Ovary (tissue), 3 donors: ENCODE measurements around the gene MMP25.

Experiments used
- CTCF ChIP-seq, 3 donors: fragments of 450-650 bp in 2 of 3; fragments of 200-600 bp in 1 of 3; IDR thresholded peaks; one replicate each; pipeline versions ENCODE4 v1.5.1 to v1.8.0; 2016 to 2022; ENCODE audit warnings: antibody characterized with exemption in 3 of 3, mild to moderate bottlenecking in 1 of 3
- EP300 ChIP-seq: sonication (generic); formaldehyde crosslinking; IDR thresholded peaks from one replicate; pipeline ENCODE4 v1.6.1; 2017; ENCODE audit warnings: antibody characterized with exemption
- POLR2A ChIP-seq: fragments of 450-650 bp; IDR thresholded peaks from one replicate; pipeline ENCODE4 v1.6.1; 2017; ENCODE audit warnings: antibody characterized with exemption, mild to moderate bottlenecking, moderate library complexity
- donor health status: DM: no; HTN: no; CAD: no.

GRCh38 chr16:3013491-3013951 is 32.8 kb upstream of the MMP25 start:
- TF ChIP-seq POLR2A = no peak
- TF ChIP-seq CTCF (IDR thresholded peaks at IDR 0.05) = no peak
- no peak for TF ChIP-seq EP300
